Activated naive CD8-positive, alpha-beta T cell treated with anti-CD3 and anti-CD28 coated beads, Interleukin-2, amount 50 U/mL, for 24 hours (primary cell): ENCODE measurements around the gene MTHFS.
"Not testable (repeated sequence)": the region's sequence is repeated elsewhere in the genome, so short reads cannot be mapped to it uniquely, and the experiment has no call there.

Experiments used
- ATAC-seq: fragments of 150-1000 bp; cut with Tn5 transposase; one replicate; pipeline ENCODE4 v1.10.0; 2021
- DNase-seq: peaks from one replicate; pipeline ENCODE4 v3.0.0; 2021
- H3K27ac Mint-ChIP-seq: one replicate; pipeline ENCODE4 v1.8.0; 2021; ENCODE audit warnings: mild to moderate bottlenecking, mixed read lengths
- H3K27me3 Mint-ChIP-seq: one replicate; pipeline ENCODE4 v1.8.0; 2021; ENCODE audit warnings: mixed read lengths
- H3K36me3 Mint-ChIP-seq: one replicate; pipeline ENCODE4 v1.8.0; 2021; ENCODE audit warnings: low read depth, mixed read lengths
- H3K4me1 Mint-ChIP-seq: one replicate; pipeline ENCODE4 v1.8.0; 2021; ENCODE audit warnings: mixed read lengths
- H3K4me3 Mint-ChIP-seq: one replicate; pipeline ENCODE4 v1.8.0; 2021; ENCODE audit warnings: mild to moderate bottlenecking, moderate library complexity, mixed read lengths
- H3K9me3 Mint-ChIP-seq: one replicate; pipeline ENCODE4 v1.8.0; 2021; ENCODE audit warnings: mixed read lengths

The MTHFS gene

DNA sequence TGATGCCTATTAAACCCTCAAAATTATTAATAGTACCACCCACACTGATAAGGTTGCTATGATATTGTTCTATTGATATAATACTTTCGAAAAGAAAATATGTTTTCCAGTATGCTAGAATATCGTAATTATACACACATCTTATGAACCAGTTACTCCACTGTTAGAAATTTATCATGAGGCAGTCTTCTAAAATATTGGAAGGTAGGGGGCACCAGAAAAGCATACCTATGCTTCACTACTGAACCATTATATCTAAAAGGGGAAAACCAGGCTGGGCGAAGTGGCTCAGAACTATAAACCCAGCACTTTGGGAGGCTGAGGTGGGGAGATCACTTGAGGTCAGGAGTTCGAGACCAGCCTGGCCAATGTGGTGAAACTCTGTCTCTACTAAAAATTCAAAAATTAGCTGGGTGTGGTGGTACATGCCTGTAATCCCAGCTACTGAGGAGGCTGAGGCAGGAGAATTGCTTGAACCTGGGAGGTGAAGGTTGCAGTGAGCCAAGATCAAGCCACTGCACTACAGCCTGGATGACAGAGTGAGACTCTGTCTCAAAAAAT is 4.1 kb upstream of the MTHFS start:
- H3K4me1 Mint-ChIP-seq: peaks cover 43% of the 10 kb centered on the region
- not testable (repeated sequence) for ATAC-seq, DNase-seq, H3K27me3 Mint-ChIP-seq, H3K27ac Mint-ChIP-seq, H3K9me3 Mint-ChIP-seq, H3K4me3 Mint-ChIP-seq
- H3K36me3 Mint-ChIP-seq: peaks cover 22% of the 10 kb centered on the region

DNA sequence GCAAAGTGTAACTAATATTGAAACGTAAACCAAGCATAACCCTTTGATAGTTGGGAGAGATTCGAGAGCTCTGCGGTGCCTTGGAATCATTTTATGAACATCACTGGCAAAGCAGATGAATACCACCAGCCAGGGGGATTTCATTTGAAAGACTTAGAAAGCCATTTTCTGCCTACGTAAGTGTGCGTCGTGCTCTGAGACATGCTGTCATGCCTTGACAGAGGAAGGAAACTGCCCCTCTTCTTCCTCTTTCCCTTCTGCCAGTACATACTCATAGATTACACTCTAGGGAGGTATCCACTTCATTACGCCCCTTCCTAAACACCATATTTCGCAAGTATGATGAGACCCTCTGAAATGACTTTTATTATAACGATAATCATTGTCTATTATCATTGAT is 3.3 kb upstream of the MTHFS start:
- H3K27ac Mint-ChIP-seq: no peak overlapping the region
- H3K36me3 Mint-ChIP-seq: peaks cover 20% of the 10 kb centered on the region
- no peaks in the 10 kb centered on the region for H3K27me3 Mint-ChIP-seq
- H3K4me3 Mint-ChIP-seq: no peak overlapping the region
- no peaks in the 10 kb centered on the region for H3K9me3 Mint-ChIP-seq
- H3K4me1 Mint-ChIP-seq: peaks cover 49% of the 10 kb centered on the region
- ATAC-seq: no peak
- DNase-seq: no peak

DNA sequence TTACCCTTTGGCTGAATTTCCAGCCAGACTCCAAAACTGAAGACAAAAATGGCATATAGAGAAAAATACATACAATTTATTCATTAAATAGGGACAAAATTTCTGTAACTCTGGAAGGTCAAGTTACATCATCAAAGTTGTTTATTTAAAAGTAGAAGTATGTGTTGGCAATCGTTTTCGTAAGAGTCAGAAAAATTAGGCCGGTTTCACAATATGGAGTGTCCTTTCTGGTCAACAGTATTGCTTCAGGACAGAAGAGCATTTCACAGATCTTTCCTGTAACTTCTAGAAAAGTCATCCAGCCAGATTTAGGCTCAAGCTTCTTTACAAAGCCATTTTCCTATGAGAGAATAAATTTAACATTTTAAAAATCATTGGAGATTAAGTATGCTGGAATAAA is 2.0 kb upstream of the MTHFS start:
- H3K4me1 Mint-ChIP-seq: peaks cover 55% of the 10 kb centered on the region
- not testable (repeated sequence) for ATAC-seq, H3K27me3 Mint-ChIP-seq, H3K9me3 Mint-ChIP-seq, H3K4me3 Mint-ChIP-seq, DNase-seq, H3K27ac Mint-ChIP-seq
- H3K36me3 Mint-ChIP-seq: peaks cover 24% of the 10 kb centered on the region

DNA sequence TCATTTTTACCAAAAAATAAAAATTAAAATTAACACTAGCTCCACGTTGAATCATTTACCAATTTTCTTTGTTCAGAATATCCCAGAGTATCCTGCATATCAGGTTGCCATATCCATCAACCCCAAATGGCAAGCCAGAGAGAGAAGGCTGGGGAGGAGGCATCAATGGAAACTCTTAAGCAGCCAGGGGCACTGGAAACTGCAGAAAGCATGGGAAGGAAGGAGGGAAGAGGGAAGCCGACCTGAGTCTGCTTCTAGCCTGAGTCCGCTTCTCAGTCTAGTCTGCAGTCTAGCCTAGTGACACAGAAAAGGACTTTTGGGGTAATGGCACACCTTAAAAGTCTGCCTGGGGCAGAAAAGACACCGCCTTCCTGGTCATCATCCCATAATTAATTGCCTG is 1.6 kb upstream of the MTHFS start:
- no peaks in the 10 kb centered on the region for H3K27me3 Mint-ChIP-seq
- ATAC-seq: no peak
- H3K9me3 Mint-ChIP-seq: no peaks in the 10 kb centered on the region
- peak overlapping the region; percentile 57 for H3K27ac Mint-ChIP-seq
- no peak overlapping the region for H3K4me3 Mint-ChIP-seq
- peaks cover 52% of the 10 kb centered on the region for H3K4me1 Mint-ChIP-seq
- peaks cover 21% of the 10 kb centered on the region for H3K36me3 Mint-ChIP-seq
- DNase-seq: no peak

DNA sequence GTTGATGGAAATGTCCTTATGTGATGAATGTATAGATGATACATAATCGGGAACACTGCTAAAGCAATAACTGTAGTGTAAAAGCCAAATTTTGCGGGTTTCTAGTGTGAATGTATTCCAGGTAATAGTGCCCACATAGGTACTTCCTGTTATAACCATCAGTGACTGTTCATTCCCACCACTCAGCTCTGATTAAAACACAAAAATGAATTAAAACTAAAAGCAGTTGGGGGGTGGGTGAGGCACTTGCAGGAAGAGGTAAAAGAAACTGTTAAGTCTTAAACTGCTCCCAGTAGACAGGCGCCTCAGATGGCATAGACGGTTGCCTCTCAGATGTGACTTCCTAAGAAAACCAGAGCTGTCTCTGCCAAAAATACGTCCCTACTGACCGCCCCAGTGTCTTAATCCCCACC is 893 bp upstream of the MTHFS start:
- H3K27ac Mint-ChIP-seq: peak overlapping the region; percentile 97
- H3K27me3 Mint-ChIP-seq: no peaks in the 10 kb centered on the region
- no peaks in the 10 kb centered on the region for H3K9me3 Mint-ChIP-seq
- H3K36me3 Mint-ChIP-seq: peaks cover 21% of the 10 kb centered on the region
- H3K4me1 Mint-ChIP-seq: peaks cover 49% of the 10 kb centered on the region
- peak; percentile 29 for ATAC-seq
- peak; percentile 15 for DNase-seq
- H3K4me3 Mint-ChIP-seq: peak overlapping the region; percentile 93

DNA sequence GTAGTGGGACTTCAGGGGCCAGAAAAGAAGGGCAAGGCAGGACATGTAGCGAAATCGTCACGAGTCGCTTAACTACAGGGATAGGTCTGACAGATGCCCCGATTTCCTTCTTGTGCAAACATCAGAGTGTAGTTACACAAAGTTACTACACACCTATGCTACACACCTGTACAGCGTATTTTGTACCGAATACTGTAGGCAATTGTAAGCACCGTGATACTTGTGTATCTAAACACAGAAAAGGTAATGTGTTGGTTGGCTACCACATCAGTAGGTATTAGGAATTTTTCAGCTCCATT is 515 bp upstream of the MTHFS start:
- Mint-ChIP-seq H3K27me3 (no peaks in the 10 kb centered on the region), H3K4me1 (peaks cover 47% of the 10 kb centered on the region), H3K27ac (peak overlapping the region; percentile 97), H3K9me3 (no peaks in the 10 kb centered on the region), H3K36me3 (peaks cover 20% of the 10 kb centered on the region), H3K4me3 (peak overlapping the region; percentile 93)
- ATAC-seq: no peak
- DNase-seq: no peak

DNA sequence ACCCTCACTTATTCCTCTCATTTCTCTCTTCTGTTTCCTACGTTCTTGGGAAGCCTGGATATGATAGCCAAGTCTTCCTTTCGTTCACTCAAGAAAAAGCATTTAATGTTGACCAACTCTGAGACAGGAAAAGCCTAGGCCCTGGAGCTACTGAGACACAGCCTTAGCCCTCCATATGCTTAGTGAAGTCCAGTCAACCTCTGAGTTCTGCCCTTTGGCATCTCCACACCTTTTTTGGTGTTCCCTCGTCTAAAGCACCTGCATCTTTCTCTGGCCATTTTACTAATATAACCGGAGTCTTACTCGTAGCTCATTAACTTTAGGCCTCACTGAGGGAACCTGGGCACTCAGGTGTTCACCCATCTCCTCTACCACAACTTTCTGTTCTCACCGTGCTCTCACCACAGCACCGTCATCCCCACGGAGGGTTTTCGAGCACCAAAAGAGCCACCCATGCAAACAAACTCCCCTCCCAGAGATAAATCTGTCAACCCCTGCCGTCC is 632 bp downstream of the MTHFS start:
- Mint-ChIP-seq H3K36me3 (peaks cover 22% of the 10 kb centered on the region), H3K4me3 (peak overlapping the region; percentile 93), H3K9me3 (no peaks in the 10 kb centered on the region), H3K27ac (peak overlapping the region; percentile 97), H3K4me1 (peaks cover 53% of the 10 kb centered on the region), H3K27me3 (no peaks in the 10 kb centered on the region)
- no peak for DNase-seq
- peak; percentile 3 for ATAC-seq

DNA sequence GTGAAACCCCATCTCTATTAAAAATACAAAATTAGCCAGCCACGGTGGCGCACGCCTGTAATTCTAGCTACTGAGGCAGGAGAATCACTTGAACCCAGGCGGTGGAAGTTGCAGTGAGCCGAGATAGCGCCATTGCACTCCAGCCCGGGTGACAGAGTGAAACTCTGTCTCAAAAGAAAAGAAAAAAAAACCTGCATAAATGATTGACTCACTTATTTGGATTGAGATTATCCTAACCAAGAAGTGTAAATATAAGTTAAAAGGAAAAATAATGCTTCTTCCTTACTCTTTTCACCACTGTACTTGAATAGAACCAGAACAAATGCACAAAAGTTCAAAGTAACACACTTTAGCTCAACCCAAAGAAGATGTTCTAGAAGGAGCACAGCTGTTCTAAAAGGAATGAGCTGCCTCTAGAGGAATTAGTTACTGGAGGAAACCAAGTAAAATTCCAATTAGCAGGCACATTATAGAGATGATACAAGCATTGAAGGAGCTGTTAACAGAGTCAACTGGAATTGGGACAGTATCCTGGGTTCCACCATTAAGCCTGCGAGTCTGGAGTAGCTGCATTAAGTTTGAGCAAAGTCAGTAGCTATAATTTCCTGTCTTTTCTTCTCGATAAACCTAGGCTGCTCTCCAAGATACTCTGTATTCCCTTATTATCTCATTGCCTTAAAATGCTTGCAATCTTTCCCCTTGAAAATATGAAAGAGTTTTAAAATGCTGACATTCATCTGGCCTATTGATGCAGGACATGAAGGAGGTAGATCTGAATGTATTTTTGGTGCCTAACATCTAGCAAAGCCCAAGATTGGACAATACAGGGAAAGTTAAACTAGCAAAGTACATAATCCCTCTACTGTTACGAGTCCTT is 9.5 kb downstream of the MTHFS start:
- DNase-seq: no peak
- peaks cover 22% of the 10 kb centered on the region for H3K4me1 Mint-ChIP-seq
- ATAC-seq: no peak
- no peaks in the 10 kb centered on the region for H3K9me3 Mint-ChIP-seq
- no peak overlapping the region for H3K4me3 Mint-ChIP-seq
- H3K27me3 Mint-ChIP-seq: no peaks in the 10 kb centered on the region
- no peak overlapping the region for H3K27ac Mint-ChIP-seq
- H3K36me3 Mint-ChIP-seq: peaks cover 63% of the 10 kb centered on the region

DNA sequence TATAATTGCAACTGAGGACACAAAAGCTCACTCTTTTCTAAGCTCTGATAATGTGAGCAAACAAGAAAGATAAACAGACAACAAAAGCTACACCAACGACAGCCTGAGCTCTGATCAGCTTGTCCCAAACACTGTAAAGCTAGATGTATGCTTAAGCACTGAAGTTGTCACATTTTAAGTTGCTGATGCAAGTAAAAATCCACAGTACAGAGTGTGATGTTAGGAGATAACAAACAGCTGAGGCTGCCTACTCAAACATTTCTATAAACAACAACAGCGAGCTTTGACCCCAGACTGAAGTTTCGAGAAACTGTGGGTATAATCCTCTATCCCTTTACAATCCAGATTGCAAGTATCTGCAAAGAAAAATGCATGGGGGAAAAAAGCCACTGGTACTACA is 10.7 kb downstream of the MTHFS start:
- no peak overlapping the region for H3K27ac Mint-ChIP-seq
- H3K36me3 Mint-ChIP-seq: peaks cover 67% of the 10 kb centered on the region
- no peaks in the 10 kb centered on the region for H3K27me3 Mint-ChIP-seq

DNA sequence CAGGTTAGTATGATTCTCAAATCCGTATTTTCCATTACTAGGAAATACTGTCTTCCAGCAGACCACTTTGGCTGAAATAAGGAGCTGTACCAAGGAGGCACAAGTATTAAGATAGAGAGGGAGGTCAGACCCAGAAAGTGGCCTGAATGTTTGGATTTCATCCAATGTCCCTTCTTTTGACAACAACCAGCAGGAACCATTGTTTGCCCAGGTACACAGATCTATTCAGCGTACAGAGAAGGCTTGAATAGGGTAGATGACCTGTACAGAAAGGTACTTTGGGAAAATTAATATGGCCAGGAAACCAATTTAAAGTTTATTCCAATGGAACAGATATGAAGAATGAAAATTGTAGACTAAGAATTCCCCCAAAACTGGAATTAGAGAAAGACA is 12.6 kb downstream of the MTHFS start:
- H3K9me3 Mint-ChIP-seq: peaks cover 7% of the 10 kb centered on the region
- H3K27me3 Mint-ChIP-seq: no peaks in the 10 kb centered on the region
- H3K4me3 Mint-ChIP-seq: no peak overlapping the region
- H3K27ac Mint-ChIP-seq: no peak overlapping the region
- no peak for ATAC-seq
- no peak for DNase-seq
- H3K4me1 Mint-ChIP-seq: peaks cover 6% of the 10 kb centered on the region
- H3K36me3 Mint-ChIP-seq: peaks cover 75% of the 10 kb centered on the region

More for the DNA sequence above, 10.7 kb downstream of the MTHFS start:
- Mint-ChIP-seq H3K9me3 (no peaks in the 10 kb centered on the region), H3K4me1 (peaks cover 15% of the 10 kb centered on the region), H3K4me3 (no peak overlapping the region)
- DNase-seq (no peak), ATAC-seq (no peak)

DNA sequence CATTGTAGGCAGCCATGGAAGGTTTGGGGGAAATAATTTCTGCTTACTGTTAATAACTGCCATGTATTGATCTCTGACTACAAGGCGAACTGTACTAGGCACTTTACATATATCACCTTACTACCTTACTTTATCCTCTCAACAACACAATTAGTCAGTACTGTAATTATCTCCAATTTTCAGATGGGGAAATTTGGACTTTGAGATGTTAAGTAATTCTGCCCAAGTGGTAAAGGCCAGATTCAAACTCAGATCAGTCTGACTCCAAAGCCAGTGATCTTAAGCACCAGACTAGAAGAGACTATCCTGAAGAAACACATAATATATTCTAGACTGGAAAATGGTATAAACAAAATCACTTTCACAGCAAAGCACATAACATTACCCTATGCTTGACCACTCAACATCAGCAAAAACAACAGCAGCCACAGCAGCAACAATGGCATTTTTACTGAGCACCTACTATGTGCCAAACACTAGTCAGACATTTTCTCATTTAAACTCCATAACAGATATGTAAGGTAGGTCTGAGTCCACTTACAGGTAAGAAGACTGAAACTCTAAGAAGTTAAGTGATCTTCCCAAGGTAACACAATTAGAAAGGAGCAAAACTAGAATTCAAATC is 13.1 kb downstream of the MTHFS start:
- DNase-seq (no peak), ATAC-seq (no peak)
- Mint-ChIP-seq H3K9me3 (peaks cover 9% of the 10 kb centered on the region), H3K4me3 (no peak overlapping the region), H3K27me3 (no peaks in the 10 kb centered on the region), H3K36me3 (peaks cover 78% of the 10 kb centered on the region), H3K27ac (no peak overlapping the region), H3K4me1 (peaks cover 6% of the 10 kb centered on the region)

DNA sequence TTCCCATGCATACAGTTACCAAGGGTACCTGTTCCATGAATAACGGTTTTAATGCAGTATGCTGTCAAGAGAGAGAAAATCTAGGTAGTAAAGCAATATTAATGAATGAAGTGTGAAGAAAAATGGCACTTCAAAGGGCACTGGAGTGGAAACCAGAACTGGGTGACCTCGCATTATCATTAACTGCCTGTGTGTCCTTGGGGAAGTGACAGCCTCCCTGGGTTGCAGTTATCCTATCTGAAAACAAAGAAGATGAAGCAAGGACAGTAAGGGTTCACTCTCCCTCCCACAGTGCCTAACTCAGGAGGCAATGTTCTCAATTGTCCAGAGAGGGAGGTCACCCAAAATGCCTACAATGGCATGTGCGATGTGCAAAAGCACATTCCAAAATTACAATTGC is 15.1 kb downstream of the MTHFS start:
- Mint-ChIP-seq H3K9me3 (peaks cover 27% of the 10 kb centered on the region), H3K4me1 (peaks cover 6% of the 10 kb centered on the region), H3K27ac (no peak overlapping the region), H3K36me3 (peaks cover 88% of the 10 kb centered on the region), H3K4me3 (no peak overlapping the region), H3K27me3 (no peaks in the 10 kb centered on the region)
- DNase-seq: no peak
- ATAC-seq: no peak

DNA sequence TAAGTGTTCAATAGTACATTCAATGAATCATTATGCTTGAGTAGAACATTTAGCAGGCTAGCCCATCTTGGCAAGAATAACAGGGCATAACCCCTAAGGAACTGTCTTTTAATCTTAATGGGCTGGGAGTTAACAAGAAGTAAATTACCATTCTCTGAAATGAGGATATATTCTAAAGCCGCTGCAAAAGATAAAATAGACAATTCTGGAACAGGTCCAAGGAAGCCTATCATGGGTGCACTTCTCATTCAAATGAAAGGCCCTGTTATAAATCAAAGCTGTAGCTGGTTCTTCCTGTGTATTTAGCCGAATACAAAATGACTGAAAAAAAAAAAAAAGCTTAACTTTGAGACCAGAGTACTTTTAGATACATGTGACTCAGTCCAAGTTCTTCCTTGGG is 15.6 kb downstream of the MTHFS start:
- Mint-ChIP-seq H3K36me3 (peaks cover 90% of the 10 kb centered on the region), H3K27me3 (no peaks in the 10 kb centered on the region), H3K4me3 (no peak overlapping the region), H3K27ac (no peak overlapping the region), H3K9me3 (peaks cover 27% of the 10 kb centered on the region), H3K4me1 (peaks cover 6% of the 10 kb centered on the region)
- DNase-seq (no peak), ATAC-seq (no peak)

DNA sequence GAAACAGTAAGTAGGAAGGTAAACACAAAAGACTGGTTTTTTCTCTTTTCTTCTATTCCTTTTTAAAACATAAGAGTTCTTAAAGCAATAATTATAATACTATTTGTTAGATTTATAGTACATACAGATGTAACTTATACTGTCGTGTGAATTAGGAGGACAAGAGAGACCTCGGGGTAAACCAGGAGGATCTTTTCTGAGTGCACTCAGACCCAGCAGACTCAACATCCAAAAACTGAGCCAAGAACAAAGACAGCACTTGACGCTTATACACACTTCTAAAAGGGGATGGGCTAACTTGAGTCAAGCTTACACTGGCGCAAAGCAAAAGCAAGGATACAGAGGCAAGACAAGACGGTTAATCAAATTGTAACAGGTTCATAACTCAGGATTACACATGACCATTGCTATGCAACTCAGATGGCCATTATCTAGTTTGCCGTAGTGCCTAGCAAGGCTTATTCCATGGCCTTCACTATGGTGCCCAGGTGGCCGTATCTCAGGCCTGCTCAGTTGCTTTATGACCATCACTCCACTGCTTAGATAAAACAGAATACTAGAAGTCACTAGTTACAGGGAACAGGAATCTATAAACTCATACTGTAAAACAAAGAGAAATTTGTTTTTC is 18.6 kb downstream of the MTHFS start:
- Mint-ChIP-seq H3K27ac (no peak overlapping the region), H3K9me3 (peaks cover 47% of the 10 kb centered on the region), H3K4me3 (no peak overlapping the region), H3K36me3 (peaks cover 95% of the 10 kb centered on the region), H3K27me3 (no peaks in the 10 kb centered on the region), H3K4me1 (peaks cover 6% of the 10 kb centered on the region)
- no peak for DNase-seq
- no peak for ATAC-seq

DNA sequence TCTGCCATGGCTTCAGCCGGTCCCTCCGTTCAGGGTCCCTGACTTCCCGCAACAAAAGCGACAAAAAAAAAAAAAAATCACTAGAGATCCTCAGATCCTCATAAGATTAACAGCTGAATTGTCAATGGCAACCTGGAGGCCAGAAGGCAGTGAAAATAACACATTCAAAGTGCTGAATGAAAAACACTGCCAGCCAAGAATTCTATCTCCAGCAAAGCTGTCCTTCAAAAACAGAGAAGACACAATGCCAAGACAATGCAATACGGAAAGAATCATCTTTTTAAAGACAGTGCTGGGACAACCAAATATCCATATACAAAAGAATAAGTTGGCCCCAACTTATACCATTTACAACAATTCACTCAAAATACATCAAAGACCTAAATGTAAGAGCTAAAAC is 21.6 kb downstream of the MTHFS start:
- no peak for DNase-seq
- no peak for ATAC-seq
- Mint-ChIP-seq H3K4me1 (peaks cover 13% of the 10 kb centered on the region), H3K27me3 (no peaks in the 10 kb centered on the region), H3K36me3 (peaks cover 89% of the 10 kb centered on the region), H3K27ac (no peak overlapping the region), H3K9me3 (peaks cover 47% of the 10 kb centered on the region), H3K4me3 (no peak overlapping the region)
